Erythroblast (primary cell): ENCODE results near the gene PATJ.

ENCODE experiments used
- GATA1 ChIP-seq: IDR thresholded peaks from 2 replicates; pipeline ENCODE4 v1.6.1; 2011; ENCODE audit warnings: low read depth, mild to moderate bottlenecking, control low read depth, low read length, moderate library complexity
- POLR2A ChIP-seq: IDR thresholded peaks from 2 replicates; pipeline ENCODE4 v1.6.1; 2011; ENCODE audit warnings: mild to moderate bottlenecking, low read length

GRCh38 chr1:62057230-62057629 lies 314.9 kb downstream of the PATJ start:
- TF ChIP-seq POLR2A = no peak
- TF ChIP-seq GATA1 = no peak
